ENCODE results near the gene ORAI3. TPM values are rescaled to one million over a fixed set of nuclear protein-coding genes. Genes with fewer than 3 reads are reported as not detected.

ORAI3 gene
- total and polyA plus RNA-seq, 2 donors (not counting 1 experiment from before 2014, with no cell fraction given), result 41.1 to 74.1 TPM

GRCh38 chr16:31002250-31002700 is 53.4 kb downstream of the ORAI3 start:
- TF ChIP-seq EZH2 (IDR thresholded peaks at IDR 0.05; ENCODE audit: low read length, missing control alignments), result no peak
- no peak for TF ChIP-seq CTCF (conservative IDR thresholded peaks at IDR 0.05 in 1 of 2, IDR thresholded peaks at IDR 0.05 in 1 of 2; ENCODE audit: low read depth in 1 of 2, low read length in 2 of 2)
- Histone ChIP-seq H3K4me3 (replicated peaks in 1 of 4; ENCODE audit: control extremely low read depth in 1 of 4, insufficient read depth in 1 of 4, low read depth in 3 of 4, low read length in 4 of 4) (no peak overlapping the region), H3K36me3 (ENCODE audit: control insufficient read depth, insufficient read depth, low read length) (no peaks in the 10 kb centered on the region), H3K4me2 (ENCODE audit: extremely low read depth, insufficient read depth, low read length) (no peak overlapping the region), H3K27me3 (ENCODE audit: control insufficient read depth, insufficient read depth, low read length) (no peaks in the 10 kb centered on the region), H3K79me2 (ENCODE audit: control insufficient read depth, insufficient read depth, low read length) (no peaks in the 10 kb centered on the region), H3K9ac (ENCODE audit: insufficient read depth, low read length) (no peak overlapping the region), H4K20me1 (ENCODE audit: control insufficient read depth, extremely low read depth, insufficient read depth, low read length) (no peaks in the 10 kb centered on the region), H2AFZ (ENCODE audit: low read length) (no peak overlapping the region), H3K27ac (ENCODE audit: insufficient read depth, low read length) (no peak overlapping the region), H3K9me3 (ENCODE audit: control insufficient read depth, insufficient read depth, low read depth, low read length) (no peaks in the 10 kb centered on the region), H3K4me1 (ENCODE audit: control insufficient read depth, extremely low read depth, insufficient read depth, low read length) (peaks cover 27% of the 10 kb centered on the region)
- DNase-seq (ENCODE audit: low read depth in 2 of 2), result no peak

- Histone ChIP-seq H3K9me3 (ENCODE audit: control insufficient read depth, insufficient read depth, low read depth, low read length) (no peaks in the 10 kb centered on the region), H3K27ac (ENCODE audit: insufficient read depth, low read length) (no peak overlapping the region), H3K9ac (ENCODE audit: insufficient read depth, low read length) (no peak overlapping the region), H2AFZ (ENCODE audit: low read length) (no peak overlapping the region), H4K20me1 (ENCODE audit: control insufficient read depth, extremely low read depth, insufficient read depth, low read length) (no peaks in the 10 kb centered on the region), H3K27me3 (ENCODE audit: control insufficient read depth, insufficient read depth, low read length) (no peaks in the 10 kb centered on the region), H3K4me3 (replicated peaks in 1 of 4; ENCODE audit: control extremely low read depth in 1 of 4, insufficient read depth in 1 of 4, low read depth in 3 of 4, low read length in 4 of 4) (no peak overlapping the region), H3K79me2 (ENCODE audit: control insufficient read depth, insufficient read depth, low read length) (no peaks in the 10 kb centered on the region), H3K4me1 (ENCODE audit: control insufficient read depth, extremely low read depth, insufficient read depth, low read length) (peaks cover 21% of the 10 kb centered on the region), H3K36me3 (ENCODE audit: control insufficient read depth, insufficient read depth, low read length) (no peaks in the 10 kb centered on the region), H3K4me2 (ENCODE audit: extremely low read depth, insufficient read depth, low read length) (no peak overlapping the region)
- no peak for DNase-seq (ENCODE audit: low read depth in 2 of 2)
- TF ChIP-seq CTCF (conservative IDR thresholded peaks at IDR 0.05 in 1 of 2, IDR thresholded peaks at IDR 0.05 in 1 of 2; ENCODE audit: low read depth in 1 of 2, low read length in 2 of 2), result no peak
- no peak for TF ChIP-seq EZH2 (IDR thresholded peaks at IDR 0.05; ENCODE audit: low read length, missing control alignments)
Observed at GRCh38 chr16:31002862-31003341, 54.0 kb downstream of the ORAI3 start.

GRCh38 chr16:31003744-31004143 is 54.9 kb downstream of the ORAI3 start:
- Histone ChIP-seq H3K9ac (ENCODE audit: insufficient read depth, low read length) (no peak overlapping the region), H3K79me2 (ENCODE audit: control insufficient read depth, insufficient read depth, low read length) (no peaks in the 10 kb centered on the region)
- no peak for DNase-seq (ENCODE audit: low read depth in 2 of 2)

More at GRCh38 chr16:31003744-31004143, 54.9 kb downstream of the ORAI3 start:
- Histone ChIP-seq H4K20me1 (ENCODE audit: control insufficient read depth, extremely low read depth, insufficient read depth, low read length) (no peaks in the 10 kb centered on the region), H3K27me3 (ENCODE audit: control insufficient read depth, insufficient read depth, low read length) (no peaks in the 10 kb centered on the region), H2AFZ (ENCODE audit: low read length) (no peak overlapping the region), H3K27ac (ENCODE audit: insufficient read depth, low read length) (no peak overlapping the region), H3K36me3 (ENCODE audit: control insufficient read depth, insufficient read depth, low read length) (no peaks in the 10 kb centered on the region), H3K4me3 (replicated peaks in 1 of 4; ENCODE audit: control extremely low read depth in 1 of 4, insufficient read depth in 1 of 4, low read depth in 3 of 4, low read length in 4 of 4) (no peak overlapping the region), H3K4me2 (ENCODE audit: extremely low read depth, insufficient read depth, low read length) (no peak overlapping the region), H3K4me1 (ENCODE audit: control insufficient read depth, extremely low read depth, insufficient read depth, low read length) (peaks cover 13% of the 10 kb centered on the region), H3K9me3 (ENCODE audit: control insufficient read depth, insufficient read depth, low read depth, low read length) (no peaks in the 10 kb centered on the region)
- TF ChIP-seq EZH2 (IDR thresholded peaks at IDR 0.05; ENCODE audit: low read length, missing control alignments) (no peak), CTCF (conservative IDR thresholded peaks at IDR 0.05 in 1 of 2, IDR thresholded peaks at IDR 0.05 in 1 of 2; ENCODE audit: low read depth in 1 of 2, low read length in 2 of 2) (no peak)

Other genes starting within 250 kb of the ORAI3 start
- 11.3 and 14.2 TPM in 2 replicates for gene SRCAP, start 249.9 kb upstream of the ORAI3 start, total RNA-seq
- 3.5 and 6.4 TPM in 2 replicates for gene SRCAP, start 249.9 kb upstream of the ORAI3 start, polyA plus RNA-seq
- 11.8 and 15.4 TPM in 2 replicates for gene PHKG2, start 200.6 kb upstream of the ORAI3 start, total RNA-seq
- gene PHKG2, start 200.6 kb upstream of the ORAI3 start, polyA plus RNA-seq, result 19.4 and 23.8 TPM in 2 replicates
- 0.77 and 1.3 TPM in 2 replicates for gene CFAP119, start 187.0 kb upstream of the ORAI3 start, total RNA-seq
- gene CFAP119, start 187.0 kb upstream of the ORAI3 start, polyA plus RNA-seq, result 1.5 and 2.0 TPM in 2 replicates
- 56.8 TPM in 2 replicates for gene RNF40, start 186.7 kb upstream of the ORAI3 start, total RNA-seq
- gene RNF40, start 186.7 kb upstream of the ORAI3 start, polyA plus RNA-seq, result 42.0 and 68.2 TPM in 2 replicates
- 6.4 and 7.3 TPM in 2 replicates for gene ZNF629, start 161.9 kb upstream of the ORAI3 start, total RNA-seq
- 5.8 and 6.2 TPM in 2 replicates for gene ZNF629, start 161.9 kb upstream of the ORAI3 start, polyA plus RNA-seq
- gene BCL7C, start 55.0 kb upstream of the ORAI3 start, total RNA-seq, result 28.2 and 31.3 TPM in 2 replicates
- gene BCL7C, start 55.0 kb upstream of the ORAI3 start, polyA plus RNA-seq, result 24.8 and 25.6 TPM in 2 replicates
- 1.8 and 5.3 TPM in 2 replicates for gene CTF1, start 52.5 kb upstream of the ORAI3 start, total RNA-seq
- 8.8 and 9.8 TPM in 2 replicates for gene CTF1, start 52.5 kb upstream of the ORAI3 start, polyA plus RNA-seq
- gene FBXL19, start 25.5 kb upstream of the ORAI3 start, total RNA-seq, result 13.1 and 14.5 TPM in 2 replicates
- 3.1 and 3.9 TPM in 2 replicates for gene FBXL19, start 25.5 kb upstream of the ORAI3 start, polyA plus RNA-seq
- gene SETD1A, start 8.7 kb downstream of the ORAI3 start, total RNA-seq, result 1.5 and 3.5 TPM in 2 replicates
- gene SETD1A, start 8.7 kb downstream of the ORAI3 start, polyA plus RNA-seq, result 1.4 and 2.3 TPM in 2 replicates
- 32.9 and 47.9 TPM in 2 replicates for gene HSD3B7, start 36.1 kb downstream of the ORAI3 start, total RNA-seq
- gene HSD3B7, start 36.1 kb downstream of the ORAI3 start, polyA plus RNA-seq, result 13.2 and 15.9 TPM in 2 replicates
- 1.3 and 2.1 TPM in 2 replicates for gene STX1B, start 61.6 kb downstream of the ORAI3 start, total RNA-seq
- 1.3 and 4.2 TPM in 2 replicates for gene STX1B, start 61.6 kb downstream of the ORAI3 start, polyA plus RNA-seq
- gene STX4, start 84.5 kb downstream of the ORAI3 start, total RNA-seq, result 28.0 and 37.5 TPM in 2 replicates
- gene STX4, start 84.5 kb downstream of the ORAI3 start, polyA plus RNA-seq, result 42.8 and 53.9 TPM in 2 replicates
- gene ZNF668, start 125.2 kb downstream of the ORAI3 start, total RNA-seq, result 9.0 and 12.1 TPM in 2 replicates
- gene ZNF668, start 125.2 kb downstream of the ORAI3 start, polyA plus RNA-seq, result 8.1 and 13.8 TPM in 2 replicates
- 12.3 and 13.2 TPM in 2 replicates for gene ZNF646, start 125.4 kb downstream of the ORAI3 start, total RNA-seq
- 2.6 and 2.7 TPM in 2 replicates for gene ZNF646, start 125.4 kb downstream of the ORAI3 start, polyA plus RNA-seq
- gene PRSS53, start 139.9 kb downstream of the ORAI3 start, total RNA-seq, result 1.0 and 1.7 TPM in 2 replicates
- 0.61 and 0.78 TPM in 2 replicates for gene PRSS53, start 139.9 kb downstream of the ORAI3 start, polyA plus RNA-seq
- gene VKORC1, start 145.7 kb downstream of the ORAI3 start, total RNA-seq, result 94.0 and 118 TPM in 2 replicates
- gene VKORC1, start 145.7 kb downstream of the ORAI3 start, polyA plus RNA-seq, result 264 and 301 TPM in 2 replicates
- gene BCKDK, start 159.3 kb downstream of the ORAI3 start, total RNA-seq, result 12.6 and 18.5 TPM in 2 replicates
- 34.8 and 42.2 TPM in 2 replicates for gene BCKDK, start 159.3 kb downstream of the ORAI3 start, polyA plus RNA-seq
- 30.4 and 39.3 TPM in 2 replicates for gene KAT8, start 168.6 kb downstream of the ORAI3 start, total RNA-seq
- 19.7 and 23.9 TPM in 2 replicates for gene KAT8, start 168.6 kb downstream of the ORAI3 start, polyA plus RNA-seq
- not detected in 2 replicates for gene PRSS8, start 186.7 kb downstream of the ORAI3 start, total RNA-seq
- not detected in 2 replicates for gene PRSS8, start 186.7 kb downstream of the ORAI3 start, polyA plus RNA-seq
- gene PRSS36, start 201.0 kb downstream of the ORAI3 start, total RNA-seq, result 0.17 TPM in 1 of 2 replicates, not detected in the other
- 0.10 and 0.20 TPM in 2 replicates for gene PRSS36, start 201.0 kb downstream of the ORAI3 start, polyA plus RNA-seq
- 34.4 and 44.3 TPM in 2 replicates for gene FUS, start 231.1 kb downstream of the ORAI3 start, total RNA-seq
- 199 and 263 TPM in 2 replicates for gene FUS, start 231.1 kb downstream of the ORAI3 start, polyA plus RNA-seq

All from fibroblast of lung (primary cell).